H7 (cell line): ENCODE measurements around the gene TRAFD1. TPM values are rescaled to one million over a fixed set of nuclear protein-coding genes. Genes with fewer than 3 reads are reported as not detected.

Source experiments
- DNase-seq: peaks from one replicate; pipeline ENCODE4 v3.0.0; 2012
- H3K27me3 ChIP-seq: 2 replicates; pipeline ENCODE4 v1.6.0; 2011; ENCODE audit warnings: mild to moderate bottlenecking, low read length; ENCODE audit not compliant: control insufficient read depth, insufficient read depth
- H3K36me3 ChIP-seq: replicated peaks from 2 replicates; pipeline ENCODE4 v1.5.1; 2011; ENCODE audit warnings: low read length; ENCODE audit not compliant: control insufficient read depth, insufficient read depth
- H3K4me3 ChIP-seq: 2 replicates; pipeline ENCODE4 v1.5.1; 2011; ENCODE audit warnings: low read depth, mild to moderate bottlenecking, control low read depth, low read length, moderate library complexity; ENCODE audit not compliant: insufficient read depth
- total RNA-seq: library from RNA; depleted of rRNA; stranded (reverse); fragments of >200 nt; shearing (Covaris generic); gene quantifications from 2 replicates; pipeline ENCODE4 v1.2.3, GENCODE V29; 2014

The TRAFD1 gene
- total RNA-seq, 1 experiment from 2014 or later = 21.1 TPM

- peak; percentile 82 for DNase-seq
- no peak overlapping the region for H3K4me3 ChIP-seq
- no peaks in the 10 kb centered on the region for H3K27me3 ChIP-seq
- peaks cover 2% of the 10 kb centered on the region for H3K36me3 ChIP-seq
Measured at GRCh38 chr12:112170376-112170775, 45.0 kb downstream of the TRAFD1 start.

GRCh38 chr12:112170971-112171596, 45.7 kb downstream of the TRAFD1 start:
- Histone ChIP-seq H3K36me3 (peaks cover 2% of the 10 kb centered on the region), H3K4me3 (no peak overlapping the region), H3K27me3 (no peaks in the 10 kb centered on the region)
- DNase-seq = peak; percentile 37

- Histone ChIP-seq H3K4me3 (no peak overlapping the region), H3K27me3 (no peaks in the 10 kb centered on the region), H3K36me3 (peaks cover 2% of the 10 kb centered on the region)
- no peak for DNase-seq
Measured at GRCh38 chr12:112172556-112173324, 47.4 kb downstream of the TRAFD1 start.

GRCh38 chr12:112175361-112176155, 50.2 kb downstream of the TRAFD1 start:
- no peaks in the 10 kb centered on the region for H3K27me3 ChIP-seq
- peaks cover 7% of the 10 kb centered on the region for H3K36me3 ChIP-seq
- H3K4me3 ChIP-seq = no peak overlapping the region
- peak; percentile 18 for DNase-seq

GRCh38 chr12:112176321-112177010, 51.1 kb downstream of the TRAFD1 start:
- Histone ChIP-seq H3K27me3 (no peaks in the 10 kb centered on the region), H3K36me3 (peaks cover 7% of the 10 kb centered on the region), H3K4me3 (no peak overlapping the region)
- peak; percentile 55 for DNase-seq

GRCh38 chr12:112178796-112179195, 53.4 kb downstream of the TRAFD1 start:
- Histone ChIP-seq H3K27me3 (no peaks in the 10 kb centered on the region), H3K4me3 (no peak overlapping the region), H3K36me3 (peaks cover 5% of the 10 kb centered on the region)
- DNase-seq = peak; percentile 39

GRCh38 chr12:112179341-112179740, 54.0 kb downstream of the TRAFD1 start:
- peak; percentile 40 for DNase-seq
- Histone ChIP-seq H3K36me3 (peaks cover 5% of the 10 kb centered on the region), H3K4me3 (no peak overlapping the region), H3K27me3 (no peaks in the 10 kb centered on the region)

GRCh38 chr12:112179916-112180315, 54.6 kb downstream of the TRAFD1 start:
- DNase-seq = peak; percentile 83
- Histone ChIP-seq H3K27me3 (no peaks in the 10 kb centered on the region), H3K4me3 (no peak overlapping the region), H3K36me3 (peaks cover 5% of the 10 kb centered on the region)

- Histone ChIP-seq H3K27me3 (no peaks in the 10 kb centered on the region), H3K4me3 (no peak overlapping the region), H3K36me3 (peaks cover 6% of the 10 kb centered on the region)
- DNase-seq = no peak
Measured at GRCh38 chr12:112180422-112180821, 55.1 kb downstream of the TRAFD1 start.

GRCh38 chr12:112182499-112182898, 57.1 kb downstream of the TRAFD1 start:
- Histone ChIP-seq H3K27me3 (no peaks in the 10 kb centered on the region), H3K36me3 (peaks cover 8% of the 10 kb centered on the region), H3K4me3 (no peak overlapping the region)
- peak; percentile 68 for DNase-seq

- H3K4me3 ChIP-seq = no peak overlapping the region
- DNase-seq = peak; percentile 83
- H3K27me3 ChIP-seq = no peaks in the 10 kb centered on the region
- peaks cover 9% of the 10 kb centered on the region for H3K36me3 ChIP-seq
Measured at GRCh38 chr12:112183141-112184021, 58.0 kb downstream of the TRAFD1 start.

- DNase-seq = peak; percentile 56
- Histone ChIP-seq H3K4me3 (no peak overlapping the region), H3K27me3 (no peaks in the 10 kb centered on the region), H3K36me3 (peaks cover 7% of the 10 kb centered on the region)
Measured at GRCh38 chr12:112184056-112184887, 58.9 kb downstream of the TRAFD1 start.
